PC-3 (cell line): ENCODE data around the gene TECPR2.

Source experiments
- CTCF ChIP-seq: fragments of 300-600 bp; sonication (generic); conservative IDR thresholded peaks from 2 replicates; pipeline ENCODE4 v1.5.1; 2017; ENCODE audit warnings: antibody characterized with exemption, low read depth, mild to moderate bottlenecking, low read length
- EZH2 ChIP-seq: fragments of 300-600 bp; sonication (generic); IDR thresholded peaks from one replicate; pipeline ENCODE4 v1.6.1; 2017; ENCODE audit warnings: antibody characterized with exemption, mild to moderate bottlenecking, low read length; ENCODE audit not compliant: unreplicated experiment
- EZH2phosphoT487 ChIP-seq: fragments of 300-600 bp; sonication (generic); IDR thresholded peaks from 2 replicates; pipeline ENCODE4 v1.6.1; 2018; ENCODE audit warnings: mild to moderate bottlenecking, antibody characterized with exemption, low read length, borderline replicate concordance

GRCh38 chr14:102471921-102472790 is 109.4 kb downstream of the TECPR2 start:
- TF ChIP-seq CTCF (no peak), EZH2phosphoT487 (no peak), EZH2 (no peak)
